MCF 10A (cell line): ENCODE data around the gene PIGX. TPM values are rescaled to one million over a fixed set of nuclear protein-coding genes. Genes with fewer than 3 reads are reported as not detected.

Experiments used
- BruUV-seq: library from RNA; stranded (reverse); fragments of 400-500 nt; replicated peaks from 2 replicates; lab custom pipeline; 2021; lab: Mats Ljungman, UMichigan
- CTCF ChIA-PET: fragments of 300-600 bp; sonication (Branson Sonifier 250); formaldehyde crosslinking; extraction: SDS; loops from one replicate; lab custom pipeline; 2021; ENCODE audit warnings: antibody characterized with exemption, inconsistent platforms; lab: Yijun Ruan, JAX
- POLR2A ChIA-PET: fragments of 300-600, 350-650 bp; sonication (Branson Sonifier 250); formaldehyde crosslinking; extraction: SDS; loops from one replicate; lab custom pipeline; 2020; ENCODE audit warnings: antibody characterized with exemption, inconsistent platforms; lab: Yijun Ruan, JAX
- DNase-seq: peaks from one replicate; pipeline ENCODE4 v3.0.0-alpha.2; 2018; ENCODE audit not compliant: unreplicated experiment
- H3K27ac Mint-ChIP-seq: one replicate; pipeline ENCODE4 v1.8.0; 2022; ENCODE audit warnings: mild to moderate bottlenecking, low read depth, mixed read lengths; ENCODE audit not compliant: unreplicated experiment
- H3K27me3 Mint-ChIP-seq: one replicate; pipeline ENCODE4 v1.8.0; 2022; ENCODE audit warnings: mixed read lengths; ENCODE audit not compliant: insufficient read depth, unreplicated experiment
- H3K36me3 Mint-ChIP-seq: one replicate; pipeline ENCODE4 v1.8.0; 2022; ENCODE audit warnings: mild to moderate bottlenecking, moderate library complexity, mixed read lengths; ENCODE audit not compliant: insufficient read depth, unreplicated experiment
- H3K4me1 Mint-ChIP-seq: one replicate; pipeline ENCODE4 v1.8.0; 2022; ENCODE audit warnings: mixed read lengths; ENCODE audit not compliant: insufficient read depth, unreplicated experiment
- H3K4me3 Mint-ChIP-seq: one replicate; pipeline ENCODE4 v1.8.0; 2022; ENCODE audit warnings: mild to moderate bottlenecking, moderate library complexity, mixed read lengths; ENCODE audit not compliant: unreplicated experiment
- H3K9me3 Mint-ChIP-seq: one replicate; pipeline ENCODE4 v1.8.0; 2022; ENCODE audit warnings: mixed read lengths; ENCODE audit not compliant: unreplicated experiment
- intact Hi-C: fragments of 100-400 bp; cut with micrococcal nuclease; formaldehyde crosslinking; loops from 2 replicates; pipeline ENCODE4 v1.14.1; 2022
- total RNA-seq: library from RNA; stranded (reverse); gene quantifications from 2 replicates; pipeline ENCODE4 v1.2.3, GENCODE V29; 2022
- TF ChIP-seq, protein P1 (sequence below): fragments of 200-600 bp; IDR thresholded peaks from one replicate; pipeline ENCODE4 v1.8.0; 2022; ENCODE audit warnings: antibody characterized with exemption, mild to moderate bottlenecking; ENCODE audit not compliant: unreplicated experiment

The PIGX gene
- total RNA-seq, 1 experiment from 2014 or later = 23.2 TPM

DNA sequence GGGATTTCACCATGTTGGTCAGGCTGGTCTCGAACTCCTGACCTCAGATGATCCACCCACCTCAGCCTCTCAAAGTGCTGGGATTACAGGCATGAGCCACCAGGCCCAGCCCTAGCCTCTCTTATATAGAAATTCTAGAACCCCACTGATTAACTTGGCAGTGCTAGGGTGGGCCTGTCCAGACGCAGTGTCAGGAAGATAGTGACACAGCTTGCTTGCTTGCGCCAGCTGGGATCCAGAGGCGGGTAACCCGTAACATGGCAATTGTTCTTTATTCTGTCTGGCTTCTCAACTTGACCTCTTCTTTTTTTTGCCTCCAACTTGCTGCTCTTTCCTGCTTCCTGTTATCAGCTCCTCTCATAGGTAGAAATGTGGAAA, 16.3 kb upstream of the PIGX start:
- no TSS peak for BruUV-seq
- H3K36me3 Mint-ChIP-seq = peaks cover 5% of the 10 kb centered on the region
- no peak overlapping the region for H3K27ac Mint-ChIP-seq
- DNase-seq = no peak
- H3K9me3 Mint-ChIP-seq = no peaks in the 10 kb centered on the region
- intact Hi-C loops = no loop called here
- no peak overlapping the region for H3K4me3 Mint-ChIP-seq
- no peaks in the 10 kb centered on the region for H3K27me3 Mint-ChIP-seq
- TF ChIP-seq, protein P1, sequence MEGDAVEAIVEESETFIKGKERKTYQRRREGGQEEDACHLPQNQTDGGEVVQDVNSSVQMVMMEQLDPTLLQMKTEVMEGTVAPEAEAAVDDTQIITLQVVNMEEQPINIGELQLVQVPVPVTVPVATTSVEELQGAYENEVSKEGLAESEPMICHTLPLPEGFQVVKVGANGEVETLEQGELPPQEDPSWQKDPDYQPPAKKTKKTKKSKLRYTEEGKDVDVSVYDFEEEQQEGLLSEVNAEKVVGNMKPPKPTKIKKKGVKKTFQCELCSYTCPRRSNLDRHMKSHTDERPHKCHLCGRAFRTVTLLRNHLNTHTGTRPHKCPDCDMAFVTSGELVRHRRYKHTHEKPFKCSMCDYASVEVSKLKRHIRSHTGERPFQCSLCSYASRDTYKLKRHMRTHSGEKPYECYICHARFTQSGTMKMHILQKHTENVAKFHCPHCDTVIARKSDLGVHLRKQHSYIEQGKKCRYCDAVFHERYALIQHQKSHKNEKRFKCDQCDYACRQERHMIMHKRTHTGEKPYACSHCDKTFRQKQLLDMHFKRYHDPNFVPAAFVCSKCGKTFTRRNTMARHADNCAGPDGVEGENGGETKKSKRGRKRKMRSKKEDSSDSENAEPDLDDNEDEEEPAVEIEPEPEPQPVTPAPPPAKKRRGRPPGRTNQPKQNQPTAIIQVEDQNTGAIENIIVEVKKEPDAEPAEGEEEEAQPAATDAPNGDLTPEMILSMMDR = no peak
- H3K4me1 Mint-ChIP-seq = no peaks in the 10 kb centered on the region
- CTCF ChIA-PET = interaction anchor here (0.6 to 1.2 kb wide), 4 partner anchors 8 to 641 kb away, joined by 3 to 7 read pairs (median 4); no protein-coding TSS in a partner anchor
- POLR2A ChIA-PET = no interaction called here

DNA sequence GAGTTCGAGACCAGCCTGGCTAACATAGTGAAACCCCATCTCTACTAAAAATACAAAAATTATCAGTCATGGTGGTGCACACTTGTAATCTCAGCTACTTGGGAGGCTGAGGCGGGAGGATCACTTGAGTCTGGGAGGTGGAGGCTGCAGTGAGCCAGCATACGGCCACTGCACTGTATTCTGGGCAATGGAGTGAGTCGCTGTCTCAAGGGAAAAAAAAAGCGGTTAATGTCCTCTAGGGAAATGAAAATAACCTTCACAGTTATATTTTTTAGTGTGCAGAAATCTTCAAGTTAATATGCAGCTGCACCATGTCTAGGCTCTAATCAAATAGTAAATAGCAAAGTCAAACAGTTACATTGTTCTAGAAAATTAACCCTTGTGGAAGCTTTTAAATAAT, 14.9 kb upstream of the PIGX start:
- Mint-ChIP-seq H3K36me3 (peaks cover 5% of the 10 kb centered on the region), H3K27ac (no peak overlapping the region), H3K9me3 (no peaks in the 10 kb centered on the region), H3K4me3 (no peak overlapping the region), H3K27me3 (no peaks in the 10 kb centered on the region), H3K4me1 (no peaks in the 10 kb centered on the region)
- intact Hi-C loops = no loop called here
- no peak for DNase-seq
- ChIA-PET CTCF (interaction anchor here (0.6 to 1.4 kb wide), 5 partner anchors 12 to 1314 kb away, joined by 3 to 9 read pairs (median 3); no protein-coding TSS in a partner anchor), POLR2A (interaction anchor here (1.8 kb wide), 1 partner anchor 13 kb away, joined by 3 read pairs; no protein-coding TSS in a partner anchor)
- TF ChIP-seq, protein P1 = no peak
- no TSS peak for BruUV-seq

DNA sequence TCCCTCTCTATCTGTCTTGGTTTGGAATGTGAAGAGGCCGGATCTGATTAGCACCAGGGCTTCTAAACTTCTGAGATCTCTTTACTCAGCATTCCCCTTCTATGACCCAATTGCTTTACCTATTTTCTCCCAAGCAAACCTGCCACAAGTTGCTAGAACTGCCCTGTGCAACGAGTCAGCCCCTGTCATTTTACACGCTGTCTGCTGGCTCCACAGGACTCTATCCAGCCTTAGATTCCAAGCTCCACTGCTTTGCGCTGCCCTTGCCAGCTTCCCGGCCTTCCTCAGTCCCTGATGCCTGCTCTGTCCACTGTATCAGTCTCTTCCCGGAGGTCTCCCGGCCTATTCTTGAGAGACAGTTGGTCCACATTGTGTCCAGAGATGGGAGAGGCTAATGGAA, 12.4 kb upstream of the PIGX start:
- TF ChIP-seq, protein P1 = no peak
- no peaks in the 10 kb centered on the region for H3K4me1 Mint-ChIP-seq
- H3K36me3 Mint-ChIP-seq = peaks cover 5% of the 10 kb centered on the region
- POLR2A ChIA-PET = interaction anchor here (0.9 kb wide), 1 partner anchor 14 kb away, joined by 8 read pairs; no protein-coding TSS in a partner anchor
- CTCF ChIA-PET = interaction anchor here (0.6 to 0.9 kb wide), 2 partner anchors 176 to 541 kb away, joined by 5 to 7 read pairs; no protein-coding TSS in a partner anchor
- no TSS peak for BruUV-seq
- intact Hi-C loops = no loop called here
- H3K9me3 Mint-ChIP-seq = no peaks in the 10 kb centered on the region
- no peak overlapping the region for H3K27ac Mint-ChIP-seq
- no peaks in the 10 kb centered on the region for H3K27me3 Mint-ChIP-seq
- DNase-seq = no peak
- no peak overlapping the region for H3K4me3 Mint-ChIP-seq

DNA sequence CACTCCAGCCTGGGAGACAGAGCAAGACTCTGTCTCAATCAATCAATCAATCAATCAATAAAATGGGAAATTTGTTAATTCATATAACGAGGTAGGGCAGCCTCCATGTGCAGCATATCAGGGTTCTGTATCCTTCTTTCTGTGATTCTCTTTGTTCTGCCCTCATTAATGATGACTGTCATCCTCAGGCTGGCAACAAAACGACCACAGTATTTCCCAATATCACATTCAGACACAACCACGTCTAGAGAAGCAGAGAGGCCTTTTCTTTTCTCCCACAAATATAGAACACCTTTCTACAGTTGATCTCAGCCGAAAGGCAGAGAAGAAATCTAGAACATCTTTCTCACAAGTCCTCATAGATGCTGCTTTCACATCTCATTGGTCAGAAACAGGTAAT, 11.4 kb upstream of the PIGX start:
- peaks cover 5% of the 10 kb centered on the region for H3K36me3 Mint-ChIP-seq
- H3K4me3 Mint-ChIP-seq = no peak overlapping the region
- H3K27me3 Mint-ChIP-seq = no peaks in the 10 kb centered on the region
- no peak overlapping the region for H3K27ac Mint-ChIP-seq
- no peaks in the 10 kb centered on the region for H3K9me3 Mint-ChIP-seq
- TF ChIP-seq, protein P1 = no peak
- POLR2A ChIA-PET = interaction anchor here (0.7 kb wide), 1 partner anchor 124 kb away, joined by 3 read pairs; no protein-coding TSS in a partner anchor
- no peaks in the 10 kb centered on the region for H3K4me1 Mint-ChIP-seq
- no peak for DNase-seq
- intact Hi-C loops = no loop called here
- BruUV-seq = no TSS peak
- CTCF ChIA-PET = interaction anchor here (1.0 kb wide), 1 partner anchor 92 kb away, joined by 4 read pairs; no protein-coding TSS in a partner anchor
